Activated naive CD4-positive, alpha-beta T cell treated with anti-CD3 and anti-CD28 coated beads, Interleukin-2, amount 50 U/mL, for 72 hours (primary cell): ENCODE measurements around the gene SLIT1. TPM values are rescaled to one million over a fixed set of nuclear protein-coding genes. Genes with fewer than 3 reads are reported as not detected.
"Not testable (repeated sequence)": the region's sequence is repeated elsewhere in the genome, so short reads cannot be mapped to it uniquely, and the experiment has no call there.

ENCODE experiments used
- ATAC-seq, 2 donors: fragments of 150-1000 bp; cut with Tn5 transposase; 2 replicates each; pipeline ENCODE4 v1.10.0; 2021; ENCODE audit warnings: mild to moderate bottlenecking in 2 of 2, moderate library complexity in 2 of 2
- DNase-seq, 2 donors: peaks; one replicate each; pipeline ENCODE4 v3.0.0; 2021 to 2022; ENCODE audit warnings: low spot score in 2 of 2
- H3K27ac Mint-ChIP-seq, 2 donors: one replicate each; pipeline ENCODE4 v1.8.0; 2022; ENCODE audit warnings: mild to moderate bottlenecking in 2 of 2, mixed read lengths in 2 of 2
- H3K36me3 Mint-ChIP-seq, 2 donors: one replicate each; pipeline ENCODE4 v1.8.0; 2022; ENCODE audit warnings: mixed read lengths in 2 of 2
- H3K9me3 Mint-ChIP-seq, 2 donors: one replicate each; pipeline ENCODE4 v1.8.0; 2022; ENCODE audit warnings: mixed read lengths in 2 of 2
- total RNA-seq, 2 donors: library from RNA; stranded (reverse); gene quantifications; one replicate each; pipeline ENCODE4 v1.2.3, GENCODE V29; 2022

The SLIT1 gene
- total RNA-seq, 2 donors from 2014 or later: 0.99 to 1.4 TPM

GRCh38 chr10:97042081-97042480, 143.7 kb downstream of the SLIT1 start:
- Mint-ChIP-seq H3K36me3 (no peaks in the 10 kb centered on the region), H3K27ac (no peak overlapping the region), H3K9me3 (no peaks in the 10 kb centered on the region)
- DNase-seq: no peak
- ATAC-seq: no peak

DNA sequence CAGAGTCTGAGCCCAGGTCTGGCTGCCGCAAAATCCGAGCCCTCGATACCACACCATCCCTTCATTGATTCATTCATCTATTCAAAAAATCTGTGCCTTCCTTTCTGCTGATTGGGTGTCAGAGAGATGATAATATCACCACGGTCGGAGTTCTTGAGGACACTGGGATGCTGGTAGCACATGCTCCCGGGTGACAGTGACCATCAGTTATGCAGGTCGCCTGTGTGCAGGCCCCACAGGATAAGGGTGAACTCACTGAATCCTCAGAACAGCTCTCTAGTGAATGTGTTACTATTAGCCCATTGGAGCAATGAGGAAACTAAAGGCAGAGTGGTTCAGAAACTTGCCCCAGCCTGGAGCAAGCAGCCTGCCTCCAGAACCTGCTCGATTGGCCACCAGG, 145.1 kb downstream of the SLIT1 start:
- no peak overlapping the region for H3K27ac Mint-ChIP-seq

DNA sequence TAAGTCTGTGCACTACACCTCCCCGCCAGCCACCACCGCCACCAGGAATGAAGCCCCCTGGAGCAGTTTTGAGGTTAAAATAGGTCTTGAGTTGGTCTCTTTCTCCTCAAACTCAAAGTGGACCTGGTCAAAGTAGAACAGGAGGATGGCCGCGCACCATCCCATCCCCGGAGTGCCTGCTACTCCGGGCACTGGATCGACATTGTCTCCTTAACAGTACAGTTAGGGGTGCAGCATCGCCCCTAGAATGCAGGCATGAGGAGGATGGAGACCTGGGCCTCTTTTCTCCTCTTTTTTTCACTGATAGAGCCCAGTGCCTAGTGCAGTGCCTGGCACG, 145.5 kb downstream of the SLIT1 start:
- DNase-seq: no peak

More for the DNA sequence above, 145.1 kb downstream of the SLIT1 start:
- no peaks in the 10 kb centered on the region for H3K9me3 Mint-ChIP-seq
- ATAC-seq (no peak), DNase-seq (no peak)
- H3K36me3 Mint-ChIP-seq: no peaks in the 10 kb centered on the region

GRCh38 chr10:97039538-97040247, 146.1 kb downstream of the SLIT1 start:
- ATAC-seq (no peak), DNase-seq (no peak)
- no peaks in the 10 kb centered on the region for H3K9me3 Mint-ChIP-seq
- H3K27ac Mint-ChIP-seq: no peak overlapping the region
- no peaks in the 10 kb centered on the region for H3K36me3 Mint-ChIP-seq

More for the DNA sequence above, 145.5 kb downstream of the SLIT1 start:
- Mint-ChIP-seq H3K27ac (no peak overlapping the region), H3K36me3 (no peaks in the 10 kb centered on the region), H3K9me3 (no peaks in the 10 kb centered on the region)
- ATAC-seq: no peak

GRCh38 chr10:97038688-97039087, 147.1 kb downstream of the SLIT1 start:
- DNase-seq (no peak), ATAC-seq (no peak)
- no peaks in the 10 kb centered on the region for H3K9me3 Mint-ChIP-seq
- H3K36me3 Mint-ChIP-seq: no peaks in the 10 kb centered on the region
- H3K27ac Mint-ChIP-seq: no peak overlapping the region

GRCh38 chr10:97037365-97038361, 148.1 kb downstream of the SLIT1 start:
- Mint-ChIP-seq H3K9me3 (no peaks in the 10 kb centered on the region), H3K36me3 (no peaks in the 10 kb centered on the region), H3K27ac (peak overlapping the region in 1 of 2 donors; percentile 17)
- DNase-seq (peak; percentile 68 to 81), ATAC-seq (peak; percentile 91 to 94)

GRCh38 chr10:97034958-97035769, 150.6 kb downstream of the SLIT1 start:
- ATAC-seq: no peak
- no peak for DNase-seq
- Mint-ChIP-seq H3K36me3 (no peaks in the 10 kb centered on the region), H3K27ac (no peak overlapping the region), H3K9me3 (no peaks in the 10 kb centered on the region)

DNA sequence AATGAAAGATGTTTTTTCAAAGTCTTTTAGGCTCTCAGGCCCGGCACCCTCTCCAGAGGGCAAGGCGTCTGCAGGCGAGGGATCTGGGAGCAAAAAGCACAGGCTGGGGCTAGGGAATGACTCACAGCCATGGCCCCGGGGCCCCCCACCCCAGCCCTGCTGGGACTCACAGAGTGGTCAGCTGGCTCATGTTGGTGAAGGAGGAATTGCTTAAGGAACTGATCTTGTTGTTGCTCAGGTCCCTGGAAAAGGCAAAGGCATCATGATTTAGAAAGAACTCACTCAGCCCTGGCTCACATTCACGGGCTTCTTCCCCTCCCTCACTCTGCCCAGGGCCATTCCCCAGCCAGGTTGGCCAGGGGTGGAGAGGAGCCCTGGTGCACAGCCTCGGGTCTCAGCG, 151.5 kb downstream of the SLIT1 start:
- Mint-ChIP-seq H3K27ac (no peak overlapping the region), H3K36me3 (no peaks in the 10 kb centered on the region)
- no peak for ATAC-seq

GRCh38 chr10:97033841-97034240, 151.9 kb downstream of the SLIT1 start:
- not testable (repeated sequence) for H3K9me3 Mint-ChIP-seq

More for the DNA sequence above, 151.5 kb downstream of the SLIT1 start:
- DNase-seq: no peak
- H3K9me3 Mint-ChIP-seq: no peaks in the 10 kb centered on the region

DNA sequence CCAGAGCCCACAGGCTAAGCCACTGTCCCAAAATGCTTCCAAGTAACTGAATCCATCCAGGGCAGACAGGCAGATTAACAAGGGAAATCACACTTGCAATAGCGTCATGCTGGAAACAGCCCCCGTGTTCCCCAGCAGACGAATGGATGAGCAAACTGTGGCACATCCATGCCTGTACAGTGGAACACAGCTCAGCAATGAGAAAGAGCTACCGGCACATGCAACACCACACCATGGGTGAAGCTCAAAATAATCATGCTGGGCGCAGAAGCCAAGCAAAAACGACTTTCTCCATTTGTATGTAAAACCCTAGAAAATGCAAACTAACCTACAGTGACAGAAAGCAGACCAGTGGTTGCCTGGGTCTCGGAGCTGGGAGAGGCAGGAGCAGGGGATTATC, 153.1 kb downstream of the SLIT1 start:
- DNase-seq (no peak), ATAC-seq (no peak)
- Mint-ChIP-seq H3K36me3 (no peaks in the 10 kb centered on the region), H3K27ac (no peak overlapping the region), H3K9me3 (no peaks in the 10 kb centered on the region)

More at GRCh38 chr10:97033841-97034240, 151.9 kb downstream of the SLIT1 start:
- not testable (repeated sequence) for H3K27ac Mint-ChIP-seq, ATAC-seq, H3K36me3 Mint-ChIP-seq, DNase-seq

- ATAC-seq (no peak), DNase-seq (no peak)
- Mint-ChIP-seq H3K9me3 (no peaks in the 10 kb centered on the region), H3K27ac (peak overlapping the region in 1 of 2 donors; percentile 29), H3K36me3 (no peaks in the 10 kb centered on the region)
Observed at GRCh38 chr10:97031459-97031858, 154.3 kb downstream of the SLIT1 start.

GRCh38 chr10:97030894-97031293, 154.9 kb downstream of the SLIT1 start:
- Mint-ChIP-seq H3K9me3 (no peaks in the 10 kb centered on the region), H3K36me3 (no peaks in the 10 kb centered on the region), H3K27ac (peak overlapping the region in 1 of 2 donors; percentile 29)
- DNase-seq (no peak), ATAC-seq (no peak)

GRCh38 chr10:97029271-97029670, 156.5 kb downstream of the SLIT1 start:
- H3K9me3 Mint-ChIP-seq: no peaks in the 10 kb centered on the region
- no peaks in the 10 kb centered on the region for H3K36me3 Mint-ChIP-seq
- no peak for ATAC-seq
- H3K27ac Mint-ChIP-seq: no peak overlapping the region
- DNase-seq: no peak

GRCh38 chr10:97028832-97029178, 157.0 kb downstream of the SLIT1 start:
- DNase-seq (no peak), ATAC-seq (no peak)
- H3K9me3 Mint-ChIP-seq: no peaks in the 10 kb centered on the region
- no peak overlapping the region for H3K27ac Mint-ChIP-seq
- no peaks in the 10 kb centered on the region for H3K36me3 Mint-ChIP-seq

DNA sequence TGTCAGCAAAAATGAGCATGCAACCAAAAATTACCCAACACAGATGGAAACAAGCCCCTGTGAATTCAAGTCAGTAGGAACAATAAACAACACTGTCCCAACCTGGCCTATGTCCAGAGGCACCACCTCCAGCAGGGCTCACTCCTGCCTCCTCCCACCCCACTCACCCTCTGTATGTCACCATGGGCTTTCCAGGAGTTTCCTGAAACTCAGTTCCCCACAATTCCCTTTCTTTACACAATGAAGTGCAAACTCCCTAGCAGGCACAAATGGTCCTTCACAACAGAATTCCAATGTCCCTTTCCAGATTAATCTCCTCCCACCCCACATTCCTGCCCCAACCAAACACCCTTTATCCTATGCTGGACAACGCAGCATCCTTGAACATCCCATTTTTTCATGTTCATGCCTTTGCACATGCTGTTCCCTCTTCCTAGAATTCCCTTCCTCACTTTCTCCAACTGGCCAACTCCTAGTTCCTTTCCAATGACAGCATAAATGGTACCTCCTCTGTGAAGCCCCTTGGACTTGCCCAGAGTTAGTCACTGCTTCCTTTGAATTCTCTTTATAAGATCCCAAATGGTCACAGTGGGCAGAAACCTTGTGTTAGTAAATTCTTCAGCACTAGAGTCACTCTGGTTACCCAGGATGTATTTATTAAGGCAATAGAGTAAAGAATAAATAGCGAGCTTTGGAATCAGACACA, 157.5 kb downstream of the SLIT1 start:
- Mint-ChIP-seq H3K27ac (no peak overlapping the region), H3K9me3 (no peaks in the 10 kb centered on the region), H3K36me3 (no peaks in the 10 kb centered on the region)
- ATAC-seq: no peak
- no peak for DNase-seq

- H3K9me3 Mint-ChIP-seq: no peaks in the 10 kb centered on the region
- no peak overlapping the region for H3K27ac Mint-ChIP-seq
- ATAC-seq: peak; percentile 79 to 81
- peak in 1 of 2 donors; percentile 62 for DNase-seq
- no peaks in the 10 kb centered on the region for H3K36me3 Mint-ChIP-seq
Observed at GRCh38 chr10:97025613-97026242, 160.0 kb downstream of the SLIT1 start.
